ENCODE results near the gene CDK2AP2. TPM values are rescaled to one million over a fixed set of nuclear protein-coding genes. Genes with fewer than 3 reads are reported as not detected.

The CDK2AP2 gene
- total and polyA plus RNA-seq, 9 of the 15 experiments (the other 6 are each of a cell fraction or from before 2014, with no cell fraction given), result 4.4 to 47.4 (median 21.7) TPM

DNA sequence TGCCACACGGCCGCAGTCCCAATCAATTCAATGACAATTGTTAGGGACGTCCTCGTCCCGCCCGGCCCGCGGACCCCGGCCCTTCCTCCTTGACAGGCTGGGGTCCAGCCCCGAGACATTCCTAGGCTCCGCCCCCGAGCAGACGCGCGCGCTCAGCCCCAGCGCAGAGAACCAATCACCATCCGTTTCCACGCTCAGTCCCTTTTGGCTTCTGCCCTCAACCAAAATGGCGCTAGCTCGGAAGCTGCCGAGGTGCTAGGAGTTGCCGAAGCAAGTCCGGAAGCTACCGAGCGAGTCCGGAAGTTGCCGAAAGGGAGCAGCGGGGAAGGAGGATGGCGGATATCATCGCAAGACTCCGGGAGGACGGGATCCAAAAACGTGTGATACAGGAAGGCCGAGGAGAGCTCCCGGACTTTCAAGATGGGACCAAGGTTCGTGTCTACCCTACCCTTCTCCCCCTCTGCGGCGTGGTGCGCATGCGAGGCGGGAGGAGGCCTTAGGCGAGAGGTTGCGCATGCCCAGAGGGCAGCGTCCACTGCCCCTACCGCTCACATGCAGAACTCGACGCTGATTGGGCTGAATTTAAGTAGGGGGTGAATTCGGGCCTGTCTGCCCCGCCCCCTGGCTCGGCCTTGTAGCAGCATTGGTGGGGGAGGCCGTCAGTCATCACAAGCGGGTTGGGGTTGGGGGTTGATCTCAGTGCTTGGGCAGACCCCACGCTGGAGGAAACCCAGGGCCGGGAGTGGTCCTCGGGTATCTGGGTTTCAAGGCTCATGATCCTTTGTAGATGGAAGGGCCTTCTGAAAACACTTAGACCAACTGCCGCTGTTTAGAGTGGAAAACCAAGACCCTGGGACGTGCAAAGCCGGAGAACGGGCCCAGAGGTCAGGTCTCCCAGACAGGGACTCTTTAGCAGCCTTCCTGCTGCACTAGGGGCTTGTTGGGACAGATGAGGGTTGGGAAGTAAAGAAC, 24.8 kb downstream of the CDK2AP2 start, which contains the start of gene AIP (continued):
- TF ChIP-seq NCOA1 (IDR thresholded peaks at IDR 0.05; ENCODE audit: low read depth), result no peak
- TF ChIP-seq, protein P1, sequence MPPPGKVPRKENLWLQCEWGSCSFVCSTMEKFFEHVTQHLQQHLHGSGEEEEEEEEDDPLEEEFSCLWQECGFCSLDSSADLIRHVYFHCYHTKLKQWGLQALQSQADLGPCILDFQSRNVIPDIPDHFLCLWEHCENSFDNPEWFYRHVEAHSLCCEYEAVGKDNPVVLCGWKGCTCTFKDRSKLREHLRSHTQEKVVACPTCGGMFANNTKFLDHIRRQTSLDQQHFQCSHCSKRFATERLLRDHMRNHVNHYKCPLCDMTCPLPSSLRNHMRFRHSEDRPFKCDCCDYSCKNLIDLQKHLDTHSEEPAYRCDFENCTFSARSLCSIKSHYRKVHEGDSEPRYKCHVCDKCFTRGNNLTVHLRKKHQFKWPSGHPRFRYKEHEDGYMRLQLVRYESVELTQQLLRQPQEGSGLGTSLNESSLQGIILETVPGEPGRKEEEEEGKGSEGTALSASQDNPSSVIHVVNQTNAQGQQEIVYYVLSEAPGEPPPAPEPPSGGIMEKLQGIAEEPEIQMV (tag; conservative IDR thresholded peaks at IDR 0.05; ENCODE audit: low read depth), result no peak
- TF ChIP-seq ZNF586 (CRISPR knock-in tag; conservative IDR thresholded peaks at IDR 0.05), result no peak
- TF ChIP-seq CBX5 (IDR thresholded peaks at IDR 0.05; ENCODE audit: borderline replicate concordance, low read depth), result no peak
- TF ChIP-seq, protein P2, sequence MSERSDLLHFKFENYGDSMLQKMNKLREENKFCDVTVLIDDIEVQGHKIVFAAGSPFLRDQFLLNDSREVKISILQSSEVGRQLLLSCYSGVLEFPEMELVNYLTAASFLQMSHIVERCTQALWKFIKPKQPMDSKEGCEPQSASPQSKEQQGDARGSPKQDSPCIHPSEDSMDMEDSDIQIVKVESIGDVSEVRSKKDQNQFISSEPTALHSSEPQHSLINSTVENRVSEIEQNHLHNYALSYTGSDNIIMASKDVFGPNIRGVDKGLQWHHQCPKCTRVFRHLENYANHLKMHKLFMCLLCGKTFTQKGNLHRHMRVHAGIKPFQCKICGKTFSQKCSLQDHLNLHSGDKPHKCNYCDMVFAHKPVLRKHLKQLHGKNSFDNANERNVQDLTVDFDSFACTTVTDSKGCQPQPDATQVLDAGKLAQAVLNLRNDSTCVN (CRISPR knock-in tag; IDR thresholded peaks at IDR 0.05), result no peak
- peak; percentile 77 for TF ChIP-seq GABPA (tag; conservative IDR thresholded peaks at IDR 0.05; ENCODE audit: low read depth)
- peak; percentile 95; the same call in 1 of the 2 replicates for TF ChIP-seq ZNF282 (CRISPR knock-in tag; IDR thresholded peaks at IDR 0.05)
- no peak for TF ChIP-seq ZNF347 (CRISPR knock-in tag; IDR thresholded peaks at IDR 0.05; ENCODE audit: low read depth)
- no peak for TF ChIP-seq SREBF2 (CRISPR knock-in tag; IDR thresholded peaks at IDR 0.05)
- TF ChIP-seq NFATC3 (IDR thresholded peaks at IDR 0.05), result no peak
- peak; percentile 87 for TF ChIP-seq TBP (optimal IDR thresholded peaks at IDR 0.05; ENCODE audit: low read depth, low read length)
- TF ChIP-seq ZNF764 (CRISPR knock-in tag; IDR thresholded peaks at IDR 0.05; ENCODE audit: low read depth), result no peak
- TF ChIP-seq LARP7 (IDR thresholded peaks at IDR 0.05), result no peak
- TF ChIP-seq, protein P3, sequence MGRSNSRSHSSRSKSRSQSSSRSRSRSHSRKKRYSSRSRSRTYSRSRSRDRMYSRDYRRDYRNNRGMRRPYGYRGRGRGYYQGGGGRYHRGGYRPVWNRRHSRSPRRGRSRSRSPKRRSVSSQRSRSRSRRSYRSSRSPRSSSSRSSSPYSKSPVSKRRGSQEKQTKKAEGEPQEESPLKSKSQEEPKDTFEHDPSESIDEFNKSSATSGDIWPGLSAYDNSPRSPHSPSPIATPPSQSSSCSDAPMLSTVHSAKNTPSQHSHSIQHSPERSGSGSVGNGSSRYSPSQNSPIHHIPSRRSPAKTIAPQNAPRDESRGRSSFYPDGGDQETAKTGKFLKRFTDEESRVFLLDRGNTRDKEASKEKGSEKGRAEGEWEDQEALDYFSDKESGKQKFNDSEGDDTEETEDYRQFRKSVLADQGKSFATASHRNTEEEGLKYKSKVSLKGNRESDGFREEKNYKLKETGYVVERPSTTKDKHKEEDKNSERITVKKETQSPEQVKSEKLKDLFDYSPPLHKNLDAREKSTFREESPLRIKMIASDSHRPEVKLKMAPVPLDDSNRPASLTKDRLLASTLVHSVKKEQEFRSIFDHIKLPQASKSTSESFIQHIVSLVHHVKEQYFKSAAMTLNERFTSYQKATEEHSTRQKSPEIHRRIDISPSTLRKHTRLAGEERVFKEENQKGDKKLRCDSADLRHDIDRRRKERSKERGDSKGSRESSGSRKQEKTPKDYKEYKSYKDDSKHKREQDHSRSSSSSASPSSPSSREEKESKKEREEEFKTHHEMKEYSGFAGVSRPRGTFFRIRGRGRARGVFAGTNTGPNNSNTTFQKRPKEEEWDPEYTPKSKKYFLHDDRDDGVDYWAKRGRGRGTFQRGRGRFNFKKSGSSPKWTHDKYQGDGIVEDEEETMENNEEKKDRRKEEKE (IDR thresholded peaks at IDR 0.05; ENCODE audit: borderline replicate concordance in 1 of 2, control insufficient read depth in 1 of 2, low read depth in 2 of 2, low read length in 1 of 2), result no peak
- no peak for TF ChIP-seq PURB (CRISPR knock-in tag; IDR thresholded peaks at IDR 0.05; ENCODE audit: low read depth)
- no peak for TF ChIP-seq KDM1A (IDR thresholded peaks at IDR 0.05)
- TF ChIP-seq ZBTB1 (CRISPR knock-in tag; IDR thresholded peaks at IDR 0.05; ENCODE audit: borderline replicate concordance, low read depth), result peak; percentile 87; the same call in 1 of the 2 replicates
- peak; percentile 99 for TF ChIP-seq NRF1 (conservative IDR thresholded peaks at IDR 0.05 in 1 of 2, IDR thresholded peaks at IDR 0.05 in 1 of 2)
- no peak for TF ChIP-seq U2AF2 (optimal IDR thresholded peaks at IDR 0.05; ENCODE audit: low read depth, low read length)
- peak in 1 of 2 experiments; percentile 6; a peak in 1 of 4 replicates for TF ChIP-seq HDAC1 (IDR thresholded peaks at IDR 0.05)
